ENCODE data around the gene ALAS1.
"Not testable (repeated sequence)": the region's sequence is repeated elsewhere in the genome, so short reads cannot be mapped to it uniquely, and the experiment has no call there.

ALAS1 gene

GRCh38 chr3:52171514-52172261 lies 26.3 kb upstream of the ALAS1 start:
- Mint-ChIP-seq H3K36me3 (no peaks in the 10 kb centered on the region), H3K27ac (no peak overlapping the region), H3K27me3 (peaks cover 23% of the 10 kb centered on the region), H3K9me3 (no peaks in the 10 kb centered on the region), H3K4me3 (no peak overlapping the region), H3K4me1 (peaks cover 4% of the 10 kb centered on the region)
- no peak for DNase-seq
- CTCF ChIA-PET, result no interaction called here

- CTCF ChIA-PET, result interaction anchor here (0.9 kb wide), 1 partner anchor 48 kb away, joined by 3 read pairs; no protein-coding TSS in a partner anchor
- Mint-ChIP-seq H3K36me3 (no peaks in the 10 kb centered on the region), H3K4me1 (peaks cover 4% of the 10 kb centered on the region), H3K27me3 (peaks cover 22% of the 10 kb centered on the region), H3K27ac (no peak overlapping the region), H3K4me3 (no peak overlapping the region), H3K9me3 (no peaks in the 10 kb centered on the region)
- no peak for DNase-seq
These were observed 25.6 kb upstream of the ALAS1 start for GRCh38 chr3:52172262-52172757.

GRCh38 chr3:52173101-52173500 lies 24.9 kb upstream of the ALAS1 start:
- CTCF ChIA-PET, result interaction anchor here (0.9 kb wide), 1 partner anchor 47 kb away, joined by 3 read pairs; no protein-coding TSS in a partner anchor

GRCh38 chr3:52174896-52175295 lies 23.1 kb upstream of the ALAS1 start:
- peaks cover 4% of the 10 kb centered on the region for H3K4me1 Mint-ChIP-seq
- no peak overlapping the region for H3K4me3 Mint-ChIP-seq
- CTCF ChIA-PET, result interaction anchor here (1.2 kb wide), 1 partner anchor 172 kb away, joined by 3 read pairs; no protein-coding TSS in a partner anchor
- H3K36me3 Mint-ChIP-seq, result no peaks in the 10 kb centered on the region
- H3K27me3 Mint-ChIP-seq, result peaks cover 39% of the 10 kb centered on the region
- no peak overlapping the region for H3K27ac Mint-ChIP-seq
- no peaks in the 10 kb centered on the region for H3K9me3 Mint-ChIP-seq
- DNase-seq, result no peak

More at GRCh38 chr3:52173101-52173500, 24.9 kb upstream of the ALAS1 start:
- no peak for DNase-seq
- Mint-ChIP-seq H3K27ac (no peak overlapping the region), H3K4me1 (peaks cover 4% of the 10 kb centered on the region), H3K36me3 (no peaks in the 10 kb centered on the region), H3K27me3 (peaks cover 27% of the 10 kb centered on the region), H3K9me3 (no peaks in the 10 kb centered on the region), H3K4me3 (no peak overlapping the region)

- H3K27ac Mint-ChIP-seq, result no peak overlapping the region
- H3K4me3 Mint-ChIP-seq, result no peak overlapping the region
- H3K36me3 Mint-ChIP-seq, result no peaks in the 10 kb centered on the region
- H3K4me1 Mint-ChIP-seq, result peaks cover 4% of the 10 kb centered on the region
- CTCF ChIA-PET, result interaction anchor here (1.2 kb wide), 1 partner anchor 172 kb away, joined by 3 read pairs; no protein-coding TSS in a partner anchor
- DNase-seq, result no peak
- no peaks in the 10 kb centered on the region for H3K9me3 Mint-ChIP-seq
- peaks cover 43% of the 10 kb centered on the region for H3K27me3 Mint-ChIP-seq
These were observed 22.4 kb upstream of the ALAS1 start for GRCh38 chr3:52175416-52176179.

- Mint-ChIP-seq H3K27me3 (peaks cover 43% of the 10 kb centered on the region), H3K4me3 (no peak overlapping the region), H3K9me3 (no peaks in the 10 kb centered on the region), H3K27ac (no peak overlapping the region), H3K36me3 (no peaks in the 10 kb centered on the region), H3K4me1 (peaks cover 4% of the 10 kb centered on the region)
- DNase-seq, result no peak
- CTCF ChIA-PET, result interaction anchor here (0.8 kb wide), 1 partner anchor 9 kb away, joined by 3 read pairs; no protein-coding TSS in a partner anchor
These were observed 21.7 kb upstream of the ALAS1 start for GRCh38 chr3:52176180-52176752.

- Mint-ChIP-seq H3K36me3 (no peaks in the 10 kb centered on the region), H3K4me1 (peaks cover 4% of the 10 kb centered on the region), H3K4me3 (no peak overlapping the region), H3K27ac (no peak overlapping the region), H3K27me3 (peaks cover 48% of the 10 kb centered on the region), H3K9me3 (no peaks in the 10 kb centered on the region)
- CTCF ChIA-PET, result interaction anchor here (0.8 kb wide), 1 partner anchor 9 kb away, joined by 3 read pairs; no protein-coding TSS in a partner anchor
- no peak for DNase-seq
These were observed 20.8 kb upstream of the ALAS1 start for GRCh38 chr3:52176951-52177700.

- peaks cover 4% of the 10 kb centered on the region for H3K4me1 Mint-ChIP-seq
- no peak overlapping the region for H3K27ac Mint-ChIP-seq
- no peak for DNase-seq
- no peaks in the 10 kb centered on the region for H3K36me3 Mint-ChIP-seq
- H3K9me3 Mint-ChIP-seq, result no peaks in the 10 kb centered on the region
- H3K27me3 Mint-ChIP-seq, result peaks cover 51% of the 10 kb centered on the region
- CTCF ChIA-PET, result no interaction called here
- no peak overlapping the region for H3K4me3 Mint-ChIP-seq
These were observed 20.3 kb upstream of the ALAS1 start for GRCh38 chr3:52177701-52178042.

- not testable (repeated sequence) for H3K4me1 Mint-ChIP-seq, H3K27ac Mint-ChIP-seq, H3K9me3 Mint-ChIP-seq, H3K36me3 Mint-ChIP-seq, DNase-seq, H3K4me3 Mint-ChIP-seq
- H3K27me3 Mint-ChIP-seq, result peaks cover 51% of the 10 kb centered on the region
- CTCF ChIA-PET, result interaction anchor here (0.6 kb wide), 1 partner anchor 30 kb away, joined by 3 read pairs; no protein-coding TSS in a partner anchor
These were observed 19.8 kb upstream of the ALAS1 start for GRCh38 chr3:52178126-52178525.

GRCh38 chr3:52178537-52178936 lies 19.4 kb upstream of the ALAS1 start:
- no peaks in the 10 kb centered on the region for H3K9me3 Mint-ChIP-seq
- no peaks in the 10 kb centered on the region for H3K36me3 Mint-ChIP-seq
- no peak overlapping the region for H3K4me3 Mint-ChIP-seq
- peaks cover 4% of the 10 kb centered on the region for H3K4me1 Mint-ChIP-seq
- CTCF ChIA-PET, result interaction anchor here (0.6 kb wide), 1 partner anchor 29 kb away, joined by 3 read pairs; no protein-coding TSS in a partner anchor
- H3K27ac Mint-ChIP-seq, result no peak overlapping the region
- H3K27me3 Mint-ChIP-seq, result peaks cover 51% of the 10 kb centered on the region
- DNase-seq, result no peak

- Mint-ChIP-seq H3K27ac (no peak overlapping the region), H3K4me3 (no peak overlapping the region), H3K4me1 (no peaks in the 10 kb centered on the region), H3K27me3 (peaks cover 37% of the 10 kb centered on the region), H3K9me3 (no peaks in the 10 kb centered on the region), H3K36me3 (no peaks in the 10 kb centered on the region)
- DNase-seq, result no peak
- CTCF ChIA-PET, result interaction anchor here (1.2 kb wide), 1 partner anchor 39 kb away, joined by 3 read pairs; no protein-coding TSS in a partner anchor
These were observed 16.4 kb upstream of the ALAS1 start for GRCh38 chr3:52181543-52181942.

GRCh38 chr3:52182196-52182595 lies 15.8 kb upstream of the ALAS1 start:
- H3K4me3 Mint-ChIP-seq, result no peak overlapping the region
- H3K4me1 Mint-ChIP-seq, result no peaks in the 10 kb centered on the region
- H3K9me3 Mint-ChIP-seq, result no peaks in the 10 kb centered on the region
- DNase-seq, result no peak
- no peaks in the 10 kb centered on the region for H3K36me3 Mint-ChIP-seq
- H3K27me3 Mint-ChIP-seq, result peaks cover 33% of the 10 kb centered on the region
- CTCF ChIA-PET, result interaction anchor here (1.2 kb wide), 1 partner anchor 38 kb away, joined by 3 read pairs; no protein-coding TSS in a partner anchor
- H3K27ac Mint-ChIP-seq, result no peak overlapping the region

GRCh38 chr3:52182691-52183090 lies 15.3 kb upstream of the ALAS1 start:
- no peaks in the 10 kb centered on the region for H3K36me3 Mint-ChIP-seq
- H3K4me1 Mint-ChIP-seq, result no peaks in the 10 kb centered on the region
- peaks cover 28% of the 10 kb centered on the region for H3K27me3 Mint-ChIP-seq
- no peak overlapping the region for H3K4me3 Mint-ChIP-seq
- H3K27ac Mint-ChIP-seq, result no peak overlapping the region
- DNase-seq, result no peak
- H3K9me3 Mint-ChIP-seq, result no peaks in the 10 kb centered on the region
- CTCF ChIA-PET, result interaction anchor here (1.2 kb wide), 1 partner anchor 38 kb away, joined by 3 read pairs; no protein-coding TSS in a partner anchor

Measured in activated naive CD4-positive, alpha-beta T cell treated with anti-CD3 and anti-CD28 coated beads, Interleukin-2, amount 10 ng/mL, durations not matched to agents 7 days and 5 days (primary cell).